ENCODE data around the gene MFNG.
A peak's percentile ranks its signal among the peaks of the same experiment; 100 is the strongest.
"Not testable (repeated sequence)": the region's sequence is repeated elsewhere in the genome, so short reads cannot be mapped to it uniquely, and the experiment has no call there.

The MFNG gene

GRCh38 chr22:37472418-37473006, 13.7 kb downstream of the MFNG start:
- peak; percentile 53 for DNase-seq

- DNase-seq, result no peak
Observed at GRCh38 chr22:37471727-37472417, 14.3 kb downstream of the MFNG start.

- no peak for DNase-seq
Observed at GRCh38 chr22:37470087-37470445, 16.1 kb downstream of the MFNG start.

GRCh38 chr22:37469416-37470086, 16.6 kb downstream of the MFNG start:
- no peak for DNase-seq

GRCh38 chr22:37468201-37468695, 17.9 kb downstream of the MFNG start:
- not testable (repeated sequence) for DNase-seq

GRCh38 chr22:37467391-37467955, 18.7 kb downstream of the MFNG start:
- DNase-seq, result no peak

GRCh38 chr22:37464181-37464580, 22.0 kb downstream of the MFNG start:
- no peak for DNase-seq

- no peak for DNase-seq
Observed at GRCh38 chr22:37462983-37463382, 23.2 kb downstream of the MFNG start.

GRCh38 chr22:37462436-37462835, 23.7 kb downstream of the MFNG start:
- DNase-seq, result no peak

GRCh38 chr22:37461961-37462360, 24.2 kb downstream of the MFNG start:
- no peak for DNase-seq

- no peak for DNase-seq
Observed at GRCh38 chr22:37460684-37461083, 25.5 kb downstream of the MFNG start.

- DNase-seq, result no peak
Observed at GRCh38 chr22:37459206-37459605, 27.0 kb downstream of the MFNG start.

- peak; percentile 92 for DNase-seq
Observed at GRCh38 chr22:37457093-37457893, 28.9 kb downstream of the MFNG start.

GRCh38 chr22:37456346-37456745, 29.8 kb downstream of the MFNG start:
- no peak for DNase-seq

GRCh38 chr22:37455896-37456295, 30.3 kb downstream of the MFNG start:
- DNase-seq, result no peak

- no peak for DNase-seq
Observed at GRCh38 chr22:37454857-37455686, 31.1 kb downstream of the MFNG start.

GRCh38 chr22:37453696-37454095, 32.5 kb downstream of the MFNG start:
- no peak for DNase-seq

GRCh38 chr22:37451218-37451617, 35.0 kb downstream of the MFNG start:
- DNase-seq, result no peak

GRCh38 chr22:37449331-37450001, 36.7 kb downstream of the MFNG start:
- no peak for DNase-seq

- DNase-seq, result no peak
Observed at GRCh38 chr22:37448516-37449127, 37.6 kb downstream of the MFNG start.

- no peak for DNase-seq
Observed at GRCh38 chr22:37445501-37445900, 40.7 kb downstream of the MFNG start.

All from activated CD4-positive, alpha-beta T cell treated with anti-CD3 and anti-CD28 coated beads for 48 hours (primary cell).